Keratinocyte (primary cell): ENCODE measurements around the gene RASL10A. TPM values are rescaled to one million over a fixed set of nuclear protein-coding genes. Genes with fewer than 3 reads are reported as not detected.

Experiments
- DNase-seq: peaks from one replicate; pipeline ENCODE4 v3.0.0-alpha.2; 2011; ENCODE audit warnings: low read depth, missing footprints, low spot score
- FAIRE-seq: peaks from 2 replicates; lab custom pipeline; 2011; peaks lifted over from hg19 to GRCh38; lab: Jason Lieb, UNC
- H2AFZ ChIP-seq: 2 replicates; pipeline ENCODE4 v1.6.0; 2012; ENCODE audit warnings: low read length, control low read depth, inconsistent platforms; ENCODE audit not compliant: control insufficient read depth
- H3K27ac ChIP-seq: 2 replicates; pipeline ENCODE4 v1.5.1; 2011; ENCODE audit warnings: low read length; ENCODE audit not compliant: control insufficient read depth, insufficient read depth
- H3K27me3 ChIP-seq: 3 replicates; pipeline ENCODE4 v1.6.0; 2011; ENCODE audit warnings: low read length; ENCODE audit not compliant: control insufficient read depth, insufficient read depth; ENCODE audit errors: extremely low read depth
- H3K36me3 ChIP-seq, 2 experiments: 2 replicates in 1 of 2; 3 replicates in 1 of 2; pipeline ENCODE4 v1.5.1; 2011; ENCODE audit warnings: low read length in 2 of 2, mild to moderate bottlenecking in 1 of 2; ENCODE audit not compliant: control insufficient read depth in 2 of 2, insufficient read depth in 2 of 2; ENCODE audit errors: extremely low read depth in 1 of 2
- H3K4me1 ChIP-seq: 3 replicates; pipeline ENCODE4 v1.5.1; 2011; ENCODE audit warnings: low read length; ENCODE audit not compliant: control insufficient read depth, insufficient read depth; ENCODE audit errors: extremely low read depth
- H3K4me2 ChIP-seq: 3 replicates; pipeline ENCODE4 v1.6.0; 2011; ENCODE audit warnings: low read depth, low read length; ENCODE audit not compliant: control insufficient read depth, insufficient read depth; ENCODE audit errors: extremely low read depth
- H3K4me3 ChIP-seq, 3 experiments: fragments of 200-600 bp in 1 of 3; sonication (generic) in 1 of 3; 2 replicates in 2 of 3; 3 replicates in 1 of 3; pipeline ENCODE4 v1.5.1; 2011 to 2016; ENCODE audit warnings: low read length in 3 of 3, mild to moderate bottlenecking in 3 of 3, control low read depth in 2 of 3, inconsistent platforms in 1 of 3, low read depth in 1 of 3, mixed read lengths in 1 of 3, mixed run types in 1 of 3, moderate library complexity in 1 of 3; ENCODE audit not compliant: control insufficient read depth in 2 of 3, insufficient read depth in 2 of 3; ENCODE audit errors: extremely low read depth in 1 of 3
- H3K79me2 ChIP-seq: 2 replicates; pipeline ENCODE4 v1.6.0; 2012; ENCODE audit warnings: low read length; ENCODE audit not compliant: control insufficient read depth, insufficient read depth
- H3K9ac ChIP-seq: 3 replicates; pipeline ENCODE4 v1.6.0; 2011; ENCODE audit warnings: low read length; ENCODE audit not compliant: control insufficient read depth, insufficient read depth; ENCODE audit errors: extremely low read depth
- H3K9me1 ChIP-seq: 3 replicates; pipeline ENCODE4 v1.6.0; 2011; ENCODE audit warnings: low read length; ENCODE audit not compliant: control insufficient read depth, insufficient read depth; ENCODE audit errors: extremely low read depth
- H3K9me3 ChIP-seq: 2 replicates; pipeline ENCODE4 v1.5.1; 2012; ENCODE audit warnings: low read depth, low read length; ENCODE audit not compliant: control insufficient read depth
- H4K20me1 ChIP-seq: 3 replicates; pipeline ENCODE4 v1.6.0; 2011; ENCODE audit warnings: low read length; ENCODE audit not compliant: control insufficient read depth, insufficient read depth; ENCODE audit errors: extremely low read depth
- CTCF ChIP-seq, 3 experiments: IDR thresholded peaks in 1 of 3; conservative IDR thresholded peaks in 1 of 3; optimal IDR thresholded peaks in 1 of 3; 2 replicates in 2 of 3; 3 replicates in 1 of 3; pipeline versions ENCODE3 to v1.5.1; 2011; ENCODE audit warnings: low read length in 3 of 3, mild to moderate bottlenecking in 3 of 3, moderate library complexity in 2 of 3, control low read depth in 1 of 3, inconsistent platforms in 1 of 3; ENCODE audit not compliant: insufficient read depth in 2 of 3; ENCODE audit errors: extremely low read depth in 1 of 3
- EZH2 ChIP-seq: IDR thresholded peaks from one replicate; pipeline ENCODE4 v1.6.1; 2012; ENCODE audit warnings: inconsistent platforms, mild to moderate bottlenecking, low read length, moderate library complexity
- dilution Hi-C: fragments of 300-500 bp; cut with MboI; formaldehyde crosslinking; loops from one replicate; pipeline ENCODE4 v1.7.0; 2020; ENCODE audit warnings: low sequenced_read_pairs; ENCODE audit not compliant: extremely low pct_ligation_motif_present
- polyA plus RNA-seq, 5 experiments: library from polyadenylated mRNA; depleted of rRNA in 3 of 5; stranded (reverse) in 3 of 5; stranded (forward) in 1 of 5; unstranded in 1 of 5; fragments of >200 nt; gene quantifications; 1 replicate in 1 of 5; 2 replicates in 3 of 5; 3 replicates in 1 of 5; pipeline versions ENCODE4 v1.2.1 to v1.2.3, GENCODE V29; 2011 to 2012; ENCODE audit warnings: missing spikeins in 2 of 5, low read depth in 1 of 5, low replicate concordance in 1 of 5

The RASL10A gene
- polyA plus RNA-seq, 1 donor (not counting 4 experiments of a cell fraction or from before 2014, with no cell fraction given) = not detected

- peaks cover 17% of the 10 kb centered on the region for H4K20me1 ChIP-seq
- dilution Hi-C loops = no loop called here
- H3K27me3 ChIP-seq = no peaks in the 10 kb centered on the region
- DNase-seq (no peak), FAIRE-seq (no peak)
- no peak overlapping the region for H3K4me2 ChIP-seq
- no peak overlapping the region for H3K4me3 ChIP-seq
- no peak overlapping the region for H3K27ac ChIP-seq
- peaks cover 17 to 24% of the 10 kb centered on the region in 2 experiments for H3K36me3 ChIP-seq
- no peak overlapping the region for H3K9ac ChIP-seq
- H3K4me1 ChIP-seq = peaks cover 9% of the 10 kb centered on the region
- peaks cover 7% of the 10 kb centered on the region for H3K79me2 ChIP-seq
- no peak overlapping the region for H2AFZ ChIP-seq
- peaks cover 2% of the 10 kb centered on the region for H3K9me1 ChIP-seq
- TF ChIP-seq CTCF (optimal IDR thresholded peaks at IDR 0.05 in 1 of 3, IDR thresholded peaks at IDR 0.05 in 1 of 3, conservative IDR thresholded peaks at IDR 0.05 in 1 of 3; ENCODE audit: extremely low read depth in 1 of 3, insufficient read depth in 2 of 3, low read length in 3 of 3) (no peak), EZH2 (no peak)
- no peaks in the 10 kb centered on the region for H3K9me3 ChIP-seq
These were observed 12.6 kb downstream of the RASL10A start for GRCh38 chr22:29302681-29303465.

- Histone ChIP-seq H3K9ac (no peak overlapping the region), H2AFZ (no peak overlapping the region), H3K79me2 (peaks cover 2% of the 10 kb centered on the region), H3K36me3 (peaks cover 21 to 29% of the 10 kb centered on the region in 2 experiments), H3K27me3 (no peaks in the 10 kb centered on the region), H3K4me1 (peaks cover 5% of the 10 kb centered on the region), H3K27ac (no peak overlapping the region), H3K9me3 (no peaks in the 10 kb centered on the region), H3K4me2 (no peak overlapping the region), H3K4me3 (no peak overlapping the region), H4K20me1 (peaks cover 17% of the 10 kb centered on the region), H3K9me1 (peaks cover 2% of the 10 kb centered on the region)
- dilution Hi-C loops = no loop called here
- DNase-seq (no peak), FAIRE-seq (no peak)
- TF ChIP-seq CTCF (optimal IDR thresholded peaks at IDR 0.05 in 1 of 3, IDR thresholded peaks at IDR 0.05 in 1 of 3, conservative IDR thresholded peaks at IDR 0.05 in 1 of 3; ENCODE audit: extremely low read depth in 1 of 3, insufficient read depth in 2 of 3, low read length in 3 of 3) (no peak), EZH2 (no peak)
These were observed 13.2 kb downstream of the RASL10A start for GRCh38 chr22:29302402-29302680.
